ENCODE data around the gene PRELID1. TPM values are rescaled to one million over a fixed set of nuclear protein-coding genes. Genes with fewer than 3 reads are reported as not detected.

Gene PRELID1
- total RNA-seq, 1 donor = 82.2 TPM

GRCh38 chr5:177350776-177351391 lies 47.3 kb downstream of the PRELID1 start:
- H3K27ac ChIP-seq (ENCODE audit: low read depth, low read length) = peak overlapping the region; percentile 97
- DNase-seq (ENCODE audit: insufficient read length, low spot score, missing footprints) = peak; percentile 52
- H3K36me3 ChIP-seq (ENCODE audit: insufficient read depth, low read length) = peaks cover 6% of the 10 kb centered on the region
- H3K9me3 ChIP-seq (ENCODE audit: low read depth, low read length) = no peaks in the 10 kb centered on the region
- peak overlapping the region; percentile 99 for H2AFZ ChIP-seq (ENCODE audit: low read length)
- H3K4me1 ChIP-seq (ENCODE audit: insufficient read depth, low read length) = peaks cover 15% of the 10 kb centered on the region
- peaks cover 53% of the 10 kb centered on the region for H3K79me2 ChIP-seq (ENCODE audit: insufficient read depth, low read length)
- no peak for TF ChIP-seq CTCF (IDR thresholded peaks at IDR 0.05; ENCODE audit: extremely low read depth, low read depth, low read length)
- H3K4me3 ChIP-seq (ENCODE audit: insufficient read depth, low read length) = peak overlapping the region; percentile 98
- no peaks in the 10 kb centered on the region for H3K27me3 ChIP-seq (ENCODE audit: insufficient read depth, low read length)
- H3K4me2 ChIP-seq (ENCODE audit: insufficient read depth, low read length) = peak overlapping the region; percentile 86
- H4K20me1 ChIP-seq (ENCODE audit: insufficient read depth, low read length) = peaks cover 10% of the 10 kb centered on the region

GRCh38 chr5:177351392-177352329 lies 48.1 kb downstream of the PRELID1 start, which contains the start of gene LMAN2:
TSS of gene LMAN2 (minus strand) at chr5:177351668. CDS start at chr5:177351647, 21 bp downstream.
- Histone ChIP-seq H3K36me3 (ENCODE audit: insufficient read depth, low read length) (peaks cover 3% of the 10 kb centered on the region), H3K4me2 (ENCODE audit: insufficient read depth, low read length) (peak within 1 kb of the TSS; percentile 86), H2AFZ (ENCODE audit: low read length) (peak within 1 kb of the TSS; percentile 99), H3K4me3 (ENCODE audit: insufficient read depth, low read length) (peak within 1 kb of the TSS; percentile 98), H3K27ac (ENCODE audit: low read depth, low read length) (peak within 1 kb of the TSS; percentile 97), H4K20me1 (ENCODE audit: insufficient read depth, low read length) (peaks cover 6% of the 10 kb centered on the region), H3K79me2 (ENCODE audit: insufficient read depth, low read length) (peaks cover 45% of the 10 kb centered on the region), H3K9me3 (ENCODE audit: low read depth, low read length) (no peaks in the 10 kb centered on the region), H3K4me1 (ENCODE audit: insufficient read depth, low read length) (peaks cover 15% of the 10 kb centered on the region), H3K27me3 (ENCODE audit: insufficient read depth, low read length) (no peaks in the 10 kb centered on the region)
- no peak for TF ChIP-seq CTCF (IDR thresholded peaks at IDR 0.05; ENCODE audit: extremely low read depth, low read depth, low read length)
- DNase-seq (ENCODE audit: insufficient read length, low spot score, missing footprints) = peak; percentile 99

- H3K27ac ChIP-seq (ENCODE audit: low read depth, low read length) = no peak overlapping the region
- H3K4me1 ChIP-seq (ENCODE audit: insufficient read depth, low read length) = peaks cover 22% of the 10 kb centered on the region
- peaks cover 3% of the 10 kb centered on the region for H3K36me3 ChIP-seq (ENCODE audit: insufficient read depth, low read length)
- no peak overlapping the region for H2AFZ ChIP-seq (ENCODE audit: low read length)
- no peaks in the 10 kb centered on the region for H3K9me3 ChIP-seq (ENCODE audit: low read depth, low read length)
- peak; percentile 73 for DNase-seq (ENCODE audit: insufficient read length, low spot score, missing footprints)
- no peak overlapping the region for H3K4me2 ChIP-seq (ENCODE audit: insufficient read depth, low read length)
- no peak for TF ChIP-seq CTCF (IDR thresholded peaks at IDR 0.05; ENCODE audit: extremely low read depth, low read depth, low read length)
- H3K4me3 ChIP-seq (ENCODE audit: insufficient read depth, low read length) = no peak overlapping the region
- peaks cover 32% of the 10 kb centered on the region for H3K79me2 ChIP-seq (ENCODE audit: insufficient read depth, low read length)
- no peaks in the 10 kb centered on the region for H4K20me1 ChIP-seq (ENCODE audit: insufficient read depth, low read length)
- H3K27me3 ChIP-seq (ENCODE audit: insufficient read depth, low read length) = peaks cover 3% of the 10 kb centered on the region
Measured at GRCh38 chr5:177353093-177353492, 49.5 kb downstream of the PRELID1 start.

GRCh38 chr5:177354256-177354655 lies 50.7 kb downstream of the PRELID1 start:
- Histone ChIP-seq H4K20me1 (ENCODE audit: insufficient read depth, low read length) (no peaks in the 10 kb centered on the region), H3K27ac (ENCODE audit: low read depth, low read length) (no peak overlapping the region), H3K27me3 (ENCODE audit: insufficient read depth, low read length) (peaks cover 10% of the 10 kb centered on the region), H3K79me2 (ENCODE audit: insufficient read depth, low read length) (peaks cover 21% of the 10 kb centered on the region), H3K4me2 (ENCODE audit: insufficient read depth, low read length) (no peak overlapping the region), H3K4me1 (ENCODE audit: insufficient read depth, low read length) (peaks cover 23% of the 10 kb centered on the region), H3K36me3 (ENCODE audit: insufficient read depth, low read length) (no peaks in the 10 kb centered on the region), H2AFZ (ENCODE audit: low read length) (no peak overlapping the region), H3K4me3 (ENCODE audit: insufficient read depth, low read length) (no peak overlapping the region), H3K9me3 (ENCODE audit: low read depth, low read length) (no peaks in the 10 kb centered on the region)
- no peak for DNase-seq (ENCODE audit: insufficient read length, low spot score, missing footprints)
- no peak for TF ChIP-seq CTCF (IDR thresholded peaks at IDR 0.05; ENCODE audit: extremely low read depth, low read depth, low read length)
